OCI-LY1 (cell line): Measurements from ENCODE around the gene TCHP.

Source experiments
- CTCF ChIP-seq: fragments of 200-600 bp; sonication (generic), shearing (Covaris generic); IDR thresholded peaks from 2 replicates; pipeline ENCODE4 v1.5.1; 2017; ENCODE audit warnings: mild to moderate bottlenecking, antibody characterized with exemption, low read length, moderate library complexity, mixed read lengths
- EZH2 ChIP-seq: fragments of 200-600 bp; sonication (generic), shearing (Covaris generic); IDR thresholded peaks from 2 replicates; pipeline ENCODE4 v1.8.0; 2017; ENCODE audit warnings: borderline replicate concordance, mixed run types, mild to moderate bottlenecking, antibody characterized with exemption, low read length, moderate library complexity, mixed read lengths

- TF ChIP-seq CTCF (no peak), EZH2 (no peak)
These were observed 26.6 kb downstream of the TCHP start for GRCh38 chr12:109926488-109927210.
